DND-41 (cell line): ENCODE measurements around the gene FAM20B.

ENCODE experiments used
- ATAC-seq: fragments of 200-7000 bp; cut with Tn5 transposase; 3 replicates; pipeline ENCODE4 v1.9.1; 2021; ENCODE audit warnings: low read depth; ENCODE audit not compliant: insufficient read depth
- DNase-seq: peaks from one replicate; pipeline ENCODE4 v3.0.0-alpha.2; 2020
- H2AFZ ChIP-seq: 2 replicates; pipeline ENCODE4 v1.6.0; 2012; ENCODE audit warnings: low read depth, low read length
- H3K27ac ChIP-seq: 2 replicates; pipeline ENCODE4 v1.5.1; 2012; ENCODE audit warnings: low read length, inconsistent platforms
- H3K27me3 ChIP-seq: fragments of 200-600 bp; sonication (generic); 2 replicates; pipeline ENCODE4 v1.6.0; 2012; ENCODE audit warnings: low read length, mild to moderate bottlenecking, inconsistent platforms; ENCODE audit not compliant: insufficient read depth, poor library complexity
- H3K36me3 ChIP-seq: 2 replicates; pipeline ENCODE4 v1.5.1; 2012; ENCODE audit warnings: low read length, inconsistent platforms; ENCODE audit not compliant: insufficient read depth
- H3K4me1 ChIP-seq: 2 replicates; pipeline ENCODE4 v1.5.1; 2012; ENCODE audit warnings: mild to moderate bottlenecking, low read length; ENCODE audit not compliant: insufficient read depth
- H3K4me2 ChIP-seq: 2 replicates; pipeline ENCODE4 v1.6.0; 2012; ENCODE audit warnings: mild to moderate bottlenecking, moderate library complexity, low read length, inconsistent platforms; ENCODE audit not compliant: insufficient read depth
- H3K4me3 ChIP-seq, 2 experiments: fragments of 200-600 bp in 1 of 2; shearing (Covaris generic) in 1 of 2; 2 replicates each; pipeline ENCODE4 v1.5.1; 2012 to 2016; ENCODE audit warnings: inconsistent platforms in 2 of 2, low read length in 2 of 2, mild to moderate bottlenecking in 2 of 2, low read depth in 1 of 2, moderate library complexity in 1 of 2
- H3K79me2 ChIP-seq: 2 replicates; pipeline ENCODE4 v1.6.0; 2012; ENCODE audit warnings: low read length, inconsistent platforms; ENCODE audit not compliant: insufficient read depth
- H3K9ac ChIP-seq: 2 replicates; pipeline ENCODE4 v1.6.0; 2012; ENCODE audit warnings: low read depth, mild to moderate bottlenecking, inconsistent platforms, low read length, moderate library complexity
- H3K9me3 ChIP-seq: 2 replicates; pipeline ENCODE4 v1.5.1; 2012; ENCODE audit warnings: low read length, moderate library complexity, mild to moderate bottlenecking, inconsistent platforms; ENCODE audit not compliant: insufficient read depth, severe bottlenecking
- H4K20me1 ChIP-seq: 2 replicates; pipeline ENCODE4 v1.6.0; 2012; ENCODE audit warnings: low read length; ENCODE audit not compliant: insufficient read depth
- CTCF ChIP-seq: IDR thresholded peaks from 2 replicates; pipeline ENCODE4 v1.5.1; 2012; ENCODE audit warnings: borderline replicate concordance, low read length, moderate library complexity, mild to moderate bottlenecking; ENCODE audit not compliant: poor library complexity, severe bottlenecking; ENCODE audit errors: extremely low read depth
- EZH2 ChIP-seq: IDR thresholded peaks from 3 replicates; pipeline ENCODE4 v1.6.1; 2012; ENCODE audit warnings: borderline replicate concordance, low read depth, mild to moderate bottlenecking, moderate library complexity, low read length, inconsistent platforms; ENCODE audit not compliant: severe bottlenecking

The FAM20B gene

DNA sequence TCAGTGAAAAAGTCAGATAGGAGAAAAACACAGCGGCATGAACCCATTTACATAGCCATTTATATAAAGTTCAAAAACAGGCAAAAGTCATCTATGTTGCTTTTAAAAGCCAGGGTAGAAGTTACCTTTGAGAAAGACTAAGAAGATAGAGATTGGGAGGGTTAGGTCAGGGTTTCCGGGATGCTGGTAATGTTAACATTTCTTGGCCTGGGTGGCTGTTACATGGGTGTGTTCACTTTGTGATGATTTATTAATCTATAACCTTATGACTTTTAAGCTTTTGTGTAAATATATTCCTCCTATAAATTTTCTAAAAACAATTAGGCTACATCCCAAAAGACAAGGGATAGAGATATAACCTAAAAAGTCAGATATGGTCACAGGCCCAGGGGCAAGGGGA is 15.0 kb upstream of the FAM20B start:
- H3K4me1 ChIP-seq = no peaks in the 10 kb centered on the region
- DNase-seq (no peak), ATAC-seq (no peak)
- H3K27me3 ChIP-seq = peaks cover 5% of the 10 kb centered on the region
- no peaks in the 10 kb centered on the region for H4K20me1 ChIP-seq
- H3K9me3 ChIP-seq = no peaks in the 10 kb centered on the region
- H3K36me3 ChIP-seq = no peaks in the 10 kb centered on the region
- no peak for TF ChIP-seq EZH2
- no peak for TF ChIP-seq CTCF
- H3K27ac ChIP-seq = no peak overlapping the region
- no peak overlapping the region for H3K4me2 ChIP-seq
- H3K9ac ChIP-seq = no peak overlapping the region
- H2AFZ ChIP-seq = no peak overlapping the region
- H3K4me3 ChIP-seq = no peak overlapping the region
- no peaks in the 10 kb centered on the region for H3K79me2 ChIP-seq

- H4K20me1 ChIP-seq = no peaks in the 10 kb centered on the region
- no peaks in the 10 kb centered on the region for H3K4me1 ChIP-seq
- ATAC-seq (no peak), DNase-seq (no peak)
- no peak overlapping the region for H3K4me3 ChIP-seq
- no peaks in the 10 kb centered on the region for H3K36me3 ChIP-seq
- no peak overlapping the region for H3K4me2 ChIP-seq
- no peak overlapping the region for H3K27ac ChIP-seq
- no peaks in the 10 kb centered on the region for H3K9me3 ChIP-seq
- TF ChIP-seq EZH2 (no peak), CTCF (no peak)
- no peak overlapping the region for H3K9ac ChIP-seq
- H3K27me3 ChIP-seq = peaks cover 5% of the 10 kb centered on the region
- H3K79me2 ChIP-seq = no peaks in the 10 kb centered on the region
- H2AFZ ChIP-seq = no peak overlapping the region
Measured at GRCh38 chr1:179012038-179012437, 13.7 kb upstream of the FAM20B start.

DNA sequence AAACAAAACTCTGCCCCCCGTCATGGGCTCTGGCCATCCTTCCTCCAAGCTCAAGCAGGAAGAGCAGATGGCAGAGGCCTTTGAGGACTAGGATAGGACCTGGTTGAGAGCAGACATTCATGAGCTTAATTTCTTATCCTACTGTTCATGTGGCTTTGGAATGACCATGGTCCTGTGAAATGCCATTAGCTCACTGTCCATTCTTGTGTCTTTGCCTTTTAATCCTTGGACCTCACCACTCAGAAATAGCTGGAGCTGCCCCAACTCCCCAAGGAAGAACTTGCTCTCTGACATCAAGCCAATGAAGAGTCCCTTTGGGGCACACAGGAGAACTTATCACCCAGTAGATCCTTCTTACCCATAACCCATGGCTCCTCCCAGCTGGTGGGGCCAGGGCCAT is 11.6 kb upstream of the FAM20B start:
- no peak overlapping the region for H3K9ac ChIP-seq
- ATAC-seq (no peak), DNase-seq (no peak)
- no peak overlapping the region for H3K4me2 ChIP-seq
- H2AFZ ChIP-seq = no peak overlapping the region
- no peaks in the 10 kb centered on the region for H3K4me1 ChIP-seq
- no peak overlapping the region for H3K27ac ChIP-seq
- TF ChIP-seq EZH2 = no peak
- no peak for TF ChIP-seq CTCF
- no peaks in the 10 kb centered on the region for H3K9me3 ChIP-seq
- no peaks in the 10 kb centered on the region for H3K79me2 ChIP-seq
- H3K36me3 ChIP-seq = no peaks in the 10 kb centered on the region
- peaks cover under 1% of the 10 kb centered on the region for H3K27me3 ChIP-seq
- no peak overlapping the region for H3K4me3 ChIP-seq
- no peaks in the 10 kb centered on the region for H4K20me1 ChIP-seq

DNA sequence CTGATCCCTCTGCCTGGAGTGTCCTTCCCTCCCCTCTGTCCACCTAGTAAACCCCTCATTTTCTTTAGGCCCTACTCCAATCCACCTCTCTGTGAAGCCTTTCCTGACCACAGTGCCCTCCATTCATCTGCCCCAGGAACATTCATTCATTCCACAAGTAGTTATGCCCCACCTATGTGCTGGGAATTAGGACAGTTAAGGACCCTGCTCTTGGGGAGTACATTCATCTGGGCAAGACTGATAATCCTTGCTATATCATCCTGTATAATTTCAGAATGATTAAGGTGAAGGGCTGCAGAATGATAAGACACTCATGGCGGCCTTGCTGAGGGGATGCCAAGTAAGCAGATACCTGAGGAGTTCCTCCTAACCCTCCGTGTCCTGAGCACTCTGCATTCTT is 10.3 kb upstream of the FAM20B start:
- Histone ChIP-seq H3K79me2 (no peaks in the 10 kb centered on the region), H2AFZ (no peak overlapping the region), H3K4me3 (no peak overlapping the region), H3K9me3 (no peaks in the 10 kb centered on the region), H3K27ac (no peak overlapping the region), H3K4me2 (no peak overlapping the region), H3K36me3 (no peaks in the 10 kb centered on the region), H4K20me1 (no peaks in the 10 kb centered on the region), H3K9ac (no peak overlapping the region), H3K27me3 (no peaks in the 10 kb centered on the region), H3K4me1 (no peaks in the 10 kb centered on the region)
- DNase-seq (no peak), ATAC-seq (no peak)
- TF ChIP-seq CTCF (no peak), EZH2 (no peak)
